Measurements from ENCODE around the gene LAMA4. TPM values are rescaled to one million over a fixed set of nuclear protein-coding genes. Genes with fewer than 3 reads are reported as not detected.

The LAMA4 gene
- total RNA-seq, 1 experiment from 2014 or later = 1.1 TPM

- Histone ChIP-seq H3K23me2 (ENCODE audit: insufficient read length, low read depth, low read length, poor library complexity, severe bottlenecking) (no peaks in the 10 kb centered on the region), H3T11ph (ENCODE audit: low read length) (no peak overlapping the region), H3K23ac (ENCODE audit: insufficient read length, low read depth, low read length) (no peak overlapping the region), H4K20me1 (ENCODE audit: control insufficient read depth, insufficient read depth, insufficient read length) (no peaks in the 10 kb centered on the region), H3K27me3 (ENCODE audit: insufficient read depth, low read length) (no peaks in the 10 kb centered on the region), H3K4me2 (ENCODE audit: insufficient read depth, insufficient read length, low read length) (no peak overlapping the region), H4K5ac (ENCODE audit: insufficient read length, low read depth, low read length) (no peak overlapping the region), H2BK20ac (ENCODE audit: low read depth, low read length, poor library complexity, severe bottlenecking) (no peak overlapping the region), H3K27ac (ENCODE audit: insufficient read length, low read depth, low read length) (no peak overlapping the region), H2BK120ac (ENCODE audit: low read depth, low read length, poor library complexity, severe bottlenecking) (no peak overlapping the region), H3K9ac (ENCODE audit: extremely low read depth, insufficient read length, low read length) (no peak overlapping the region), H3K79me2 (ENCODE audit: insufficient read depth, low read length) (no peaks in the 10 kb centered on the region), H2BK12ac (ENCODE audit: insufficient read length, low read depth, low read length) (no peak overlapping the region), H2AFZ (ENCODE audit: low read length) (no peak overlapping the region), H3K79me1 (ENCODE audit: insufficient read depth, low read depth, low read length, poor library complexity, severe bottlenecking) (no peaks in the 10 kb centered on the region), H2AK5ac (ENCODE audit: insufficient read length, low read length) (no peak overlapping the region), H2BK15ac (ENCODE audit: low read depth, low read length) (no peak overlapping the region), H3K4me1 (ENCODE audit: insufficient read depth, low read length) (no peaks in the 10 kb centered on the region), H4K91ac (ENCODE audit: insufficient read length, low read depth, low read length) (no peak overlapping the region), H3K56ac (ENCODE audit: insufficient read length, low read depth, low read length) (no peak overlapping the region), H3K4ac (ENCODE audit: low read depth, low read length) (no peak overlapping the region), H3K9me3 (ENCODE audit: control insufficient read depth, low read depth, low read length) (no peaks in the 10 kb centered on the region), H3K14ac (ENCODE audit: insufficient read depth, low read length) (no peak overlapping the region), H3K18ac (ENCODE audit: insufficient read length, low read depth, low read length) (no peak overlapping the region), H4K8ac (replicated peaks; ENCODE audit: insufficient read length, low read depth, low read length) (no peak overlapping the region), H2BK5ac (ENCODE audit: insufficient read length, low read length) (no peak overlapping the region)
- peaks cover 1% of the 10 kb centered on the region; the same call in 1 of the 2 replicates for H3K27me3 Mint-ChIP-seq (ENCODE audit: low read depth)
- WGBS (ENCODE audit: extremely low coverage, insufficient read length, low lambda C conversion rate) = no CpG with 5 or more reads among the region's 1 CpG
- no peak for DNase-seq
- H3K4me1 Mint-ChIP-seq = peaks cover 3 to 4% of the 10 kb centered on the region in 2 experiments; a peak in 2 of 4 replicates
- TF ChIP-seq CTCF (conservative IDR thresholded peaks at IDR 0.05) = no peak
- no peaks in the 10 kb centered on the region for H3K9me3 Mint-ChIP-seq
- no peaks in the 10 kb centered on the region for H3K36me3 Mint-ChIP-seq (ENCODE audit: insufficient read depth in 1 of 3, low read depth in 3 of 3)
- H3K4me3 Mint-ChIP-seq = no peak overlapping the region
- no peak overlapping the region for H3K27ac Mint-ChIP-seq
Measured at GRCh38 chr6:112298816-112299281, 44.5 kb upstream of the LAMA4 start.
